Activated CD4-positive, alpha-beta T cell treated with anti-CD3 and anti-CD28 coated beads, Interleukin-2, amount 10 ng/mL, durations not matched to agents 24 days and 14 days (primary cell): ENCODE results near the gene CSN2. TPM values are rescaled to one million over a fixed set of nuclear protein-coding genes. Genes with fewer than 3 reads are reported as not detected.
"Not testable (repeated sequence)": the region's sequence is repeated elsewhere in the genome, so short reads cannot be mapped to it uniquely, and the experiment has no call there.

Experiments used
- DNase-seq: peaks from one replicate; pipeline ENCODE4 v3.0.0; 2022
- H3K27ac Mint-ChIP-seq: one replicate; pipeline ENCODE4 v1.8.0; 2022; ENCODE audit warnings: mild to moderate bottlenecking, mixed read lengths
- H3K27me3 Mint-ChIP-seq: one replicate; pipeline ENCODE4 v1.8.0; 2022; ENCODE audit warnings: mixed read lengths
- H3K36me3 Mint-ChIP-seq: one replicate; pipeline ENCODE4 v1.8.0; 2022; ENCODE audit warnings: low read depth, mild to moderate bottlenecking, mixed read lengths
- H3K4me1 Mint-ChIP-seq: one replicate; pipeline ENCODE4 v1.8.0; 2021; ENCODE audit warnings: mixed read lengths
- H3K4me3 Mint-ChIP-seq: one replicate; pipeline ENCODE4 v1.8.0; 2022; ENCODE audit warnings: mild to moderate bottlenecking, moderate library complexity, mixed read lengths
- H3K9me3 Mint-ChIP-seq: one replicate; pipeline ENCODE4 v1.8.0; 2021; ENCODE audit warnings: mixed read lengths
- intact Hi-C: fragments of 100-400 bp; cut with micrococcal nuclease; formaldehyde crosslinking; loops from one replicate; pipeline ENCODE4 v1.15.1; 2023
- total RNA-seq: library from RNA; stranded (reverse); gene quantifications from 2 replicates; pipeline ENCODE4 v1.2.3, GENCODE V29; 2022

The CSN2 gene
- total RNA-seq, 1 donor from 2014 or later: not detected

- intact Hi-C loops: no loop called here
- Mint-ChIP-seq H3K27me3 (no peaks in the 10 kb centered on the region), H3K4me1 (no peaks in the 10 kb centered on the region), H3K36me3 (no peaks in the 10 kb centered on the region), H3K4me3 (no peak overlapping the region), H3K9me3 (no peaks in the 10 kb centered on the region), H3K27ac (no peak overlapping the region)
- DNase-seq: no peak
Observed at GRCh38 chr4:69936566-69936965, 29.0 kb downstream of the CSN2 start.

- intact Hi-C loops: no loop called here
- Mint-ChIP-seq H3K27ac (no peak overlapping the region), H3K27me3 (no peaks in the 10 kb centered on the region), H3K9me3 (no peaks in the 10 kb centered on the region), H3K4me1 (no peaks in the 10 kb centered on the region), H3K36me3 (no peaks in the 10 kb centered on the region), H3K4me3 (no peak overlapping the region)
- DNase-seq: no peak
Observed at GRCh38 chr4:69934150-69934549, 31.4 kb downstream of the CSN2 start.

- no peak within 1 kb of the TSS for H3K27ac Mint-ChIP-seq
- no peaks in the 10 kb centered on the region for H3K36me3 Mint-ChIP-seq
- no peaks in the 10 kb centered on the region for H3K27me3 Mint-ChIP-seq
- no peaks in the 10 kb centered on the region for H3K4me1 Mint-ChIP-seq
- DNase-seq: no peak
- no peaks in the 10 kb centered on the region for H3K9me3 Mint-ChIP-seq
- H3K4me3 Mint-ChIP-seq: no peak within 1 kb of the TSS
- intact Hi-C loops: no loop called here
Observed at GRCh38 chr4:69930768-69931167, 34.8 kb downstream of the CSN2 start, which contains the start of gene CSN1S1. Gene CSN1S1 (plus strand): TSS chr4:69931068. CDS start chr4:69932556, 1,488 bp downstream.

- H3K27me3 Mint-ChIP-seq, H3K4me1 Mint-ChIP-seq, H3K4me3 Mint-ChIP-seq, H3K9me3 Mint-ChIP-seq, DNase-seq, H3K36me3 Mint-ChIP-seq, H3K27ac Mint-ChIP-seq, intact Hi-C loops: not testable (repeated sequence)
Observed at GRCh38 chr4:69923782-69924410, 41.6 kb downstream of the CSN2 start.

- DNase-seq: no peak
- Mint-ChIP-seq H3K4me1 (no peaks in the 10 kb centered on the region), H3K36me3 (no peaks in the 10 kb centered on the region), H3K27me3 (peaks cover 2% of the 10 kb centered on the region), H3K27ac (no peak overlapping the region), H3K4me3 (no peak overlapping the region), H3K9me3 (no peaks in the 10 kb centered on the region)
- intact Hi-C loops: no loop called here
Observed at GRCh38 chr4:69920874-69921273, 44.7 kb downstream of the CSN2 start.

GRCh38 chr4:69910016-69910782 is 55.3 kb downstream of the CSN2 start:
- H3K27ac Mint-ChIP-seq: no peak overlapping the region
- H3K9me3 Mint-ChIP-seq: no peaks in the 10 kb centered on the region
- intact Hi-C loops: no loop called here
- no peak for DNase-seq
- H3K27me3 Mint-ChIP-seq: peaks cover 3% of the 10 kb centered on the region
- no peaks in the 10 kb centered on the region for H3K4me1 Mint-ChIP-seq
- H3K36me3 Mint-ChIP-seq: no peaks in the 10 kb centered on the region
- H3K4me3 Mint-ChIP-seq: no peak overlapping the region

- Mint-ChIP-seq H3K4me1 (no peaks in the 10 kb centered on the region), H3K36me3 (no peaks in the 10 kb centered on the region), H3K27ac (no peak overlapping the region), H3K9me3 (no peaks in the 10 kb centered on the region), H3K27me3 (peaks cover 3% of the 10 kb centered on the region), H3K4me3 (no peak overlapping the region)
- intact Hi-C loops: no loop called here
- DNase-seq: no peak
Observed at GRCh38 chr4:69909195-69909594, 56.3 kb downstream of the CSN2 start.

- Mint-ChIP-seq H3K4me3 (no peak overlapping the region), H3K27ac (no peak overlapping the region), H3K4me1 (no peaks in the 10 kb centered on the region), H3K9me3 (no peaks in the 10 kb centered on the region), H3K36me3 (no peaks in the 10 kb centered on the region), H3K27me3 (peaks cover 9% of the 10 kb centered on the region)
- no peak for DNase-seq
- intact Hi-C loops: no loop called here
Observed at GRCh38 chr4:69907151-69907550, 58.4 kb downstream of the CSN2 start.

Other genes starting within 250 kb of the CSN2 start
- 0.19 and 0.23 TPM in 2 replicates for gene SULT1B1, start 205.1 kb downstream of the CSN2 start, total RNA-seq
- gene SULT1E1, start 105.6 kb downstream of the CSN2 start, total RNA-seq: not detected in 2 replicates
- gene CSN1S1, start 34.7 kb downstream of the CSN2 start, total RNA-seq: not detected in 2 replicates
- not detected in 2 replicates for gene STATH, start 30.2 kb upstream of the CSN2 start, total RNA-seq
- gene HTN3, start 62.7 kb upstream of the CSN2 start, total RNA-seq: not detected in 2 replicates
- gene HTN1, start 84.7 kb upstream of the CSN2 start, total RNA-seq: not detected in 2 replicates
- not detected in 2 replicates for gene PRR27, start 188.5 kb upstream of the CSN2 start, total RNA-seq
- gene ODAM, start 230.0 kb upstream of the CSN2 start, total RNA-seq: not detected in 2 replicates